ENCODE data around the gene PDCD2L. TPM values are rescaled to one million over a fixed set of nuclear protein-coding genes. Genes with fewer than 3 reads are reported as not detected.

The PDCD2L gene
- total and polyA plus RNA-seq, 8 donors = 4.2 to 11.2 (median 6.6) TPM

DNA sequence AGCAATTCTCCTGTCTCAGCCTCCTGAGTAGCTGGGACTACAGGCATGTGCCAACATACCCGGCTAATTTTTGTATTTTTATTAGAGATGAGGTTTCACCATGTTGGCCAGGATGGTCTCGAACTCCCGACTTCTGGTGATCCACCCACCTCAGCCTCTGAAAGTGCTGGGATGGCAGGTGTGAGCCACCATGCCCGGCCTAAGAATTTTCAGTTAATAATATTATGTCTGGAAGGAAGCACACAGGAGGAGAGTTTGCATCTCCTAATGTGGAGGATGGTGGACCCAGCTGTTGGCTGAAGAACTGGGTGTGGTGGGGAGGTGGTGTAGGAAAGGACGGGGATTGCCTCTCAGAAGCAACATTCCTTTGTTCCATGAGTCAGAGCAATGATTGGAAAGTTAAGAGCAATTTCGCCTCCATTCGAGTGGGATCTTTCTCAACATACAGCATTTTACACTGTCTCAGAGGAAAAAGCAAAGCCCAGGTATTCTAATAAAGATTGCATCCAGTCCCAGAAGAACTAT, 11.9 kb downstream of the PDCD2L start:
- DNase-seq (no peak), ATAC-seq (no peak), FAIRE-seq (no peak)
- Histone ChIP-seq H3K9me3 (no peaks in the 10 kb centered on the region), H3K4me1 (no peaks in the 10 kb centered on the region), H3K27ac (no peak overlapping the region), H3K36me3 (peaks cover 0 to 25% (median 0%) of the 10 kb centered on the region in 3 donors), H3K27me3 (no peaks in the 10 kb centered on the region), H3K4me3 (no peak overlapping the region)
- intact Hi-C loops (cut with DNase I) = no loop called here
- 92 to 97% methylated on average over 7 of the region's 7 CpGs for WGBS, 2 donors
- TF ChIP-seq, protein P1, sequence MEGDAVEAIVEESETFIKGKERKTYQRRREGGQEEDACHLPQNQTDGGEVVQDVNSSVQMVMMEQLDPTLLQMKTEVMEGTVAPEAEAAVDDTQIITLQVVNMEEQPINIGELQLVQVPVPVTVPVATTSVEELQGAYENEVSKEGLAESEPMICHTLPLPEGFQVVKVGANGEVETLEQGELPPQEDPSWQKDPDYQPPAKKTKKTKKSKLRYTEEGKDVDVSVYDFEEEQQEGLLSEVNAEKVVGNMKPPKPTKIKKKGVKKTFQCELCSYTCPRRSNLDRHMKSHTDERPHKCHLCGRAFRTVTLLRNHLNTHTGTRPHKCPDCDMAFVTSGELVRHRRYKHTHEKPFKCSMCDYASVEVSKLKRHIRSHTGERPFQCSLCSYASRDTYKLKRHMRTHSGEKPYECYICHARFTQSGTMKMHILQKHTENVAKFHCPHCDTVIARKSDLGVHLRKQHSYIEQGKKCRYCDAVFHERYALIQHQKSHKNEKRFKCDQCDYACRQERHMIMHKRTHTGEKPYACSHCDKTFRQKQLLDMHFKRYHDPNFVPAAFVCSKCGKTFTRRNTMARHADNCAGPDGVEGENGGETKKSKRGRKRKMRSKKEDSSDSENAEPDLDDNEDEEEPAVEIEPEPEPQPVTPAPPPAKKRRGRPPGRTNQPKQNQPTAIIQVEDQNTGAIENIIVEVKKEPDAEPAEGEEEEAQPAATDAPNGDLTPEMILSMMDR (IDR thresholded peaks at IDR 0.05) = no peak

DNA sequence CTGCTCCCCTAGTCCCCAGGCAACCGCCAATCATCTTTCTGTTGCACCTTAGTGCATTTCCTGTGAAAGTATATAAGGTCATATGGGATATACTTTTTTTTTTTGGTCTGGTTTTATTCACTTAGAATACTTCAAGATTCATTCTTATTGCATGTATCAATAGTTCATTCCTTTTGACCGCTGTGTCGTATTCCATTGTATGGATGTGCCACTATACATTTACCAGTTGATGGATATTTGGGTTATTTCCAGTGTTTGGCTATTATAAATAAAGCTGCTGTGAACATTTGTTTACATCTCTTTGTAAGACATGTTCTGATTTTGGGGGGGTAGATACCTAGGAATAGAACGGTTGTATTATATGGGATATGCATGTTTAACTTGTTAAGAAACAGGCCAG, 14.1 kb downstream of the PDCD2L start:
- FAIRE-seq (no peak), DNase-seq (no peak), ATAC-seq (no peak)
- Histone ChIP-seq H3K9me3 (no peaks in the 10 kb centered on the region), H3K27me3 (no peaks in the 10 kb centered on the region), H3K36me3 (peaks cover 0 to 25% (median 0%) of the 10 kb centered on the region in 3 donors), H3K27ac (no peak overlapping the region), H3K4me1 (no peaks in the 10 kb centered on the region), H3K4me3 (no peak overlapping the region)
- intact Hi-C loops (cut with DNase I) = no loop called here
- TF ChIP-seq, protein P1 (IDR thresholded peaks at IDR 0.05) = no peak
- WGBS, 2 donors = 97 to 98% methylated on average over 4 of the region's 4 CpGs

DNA sequence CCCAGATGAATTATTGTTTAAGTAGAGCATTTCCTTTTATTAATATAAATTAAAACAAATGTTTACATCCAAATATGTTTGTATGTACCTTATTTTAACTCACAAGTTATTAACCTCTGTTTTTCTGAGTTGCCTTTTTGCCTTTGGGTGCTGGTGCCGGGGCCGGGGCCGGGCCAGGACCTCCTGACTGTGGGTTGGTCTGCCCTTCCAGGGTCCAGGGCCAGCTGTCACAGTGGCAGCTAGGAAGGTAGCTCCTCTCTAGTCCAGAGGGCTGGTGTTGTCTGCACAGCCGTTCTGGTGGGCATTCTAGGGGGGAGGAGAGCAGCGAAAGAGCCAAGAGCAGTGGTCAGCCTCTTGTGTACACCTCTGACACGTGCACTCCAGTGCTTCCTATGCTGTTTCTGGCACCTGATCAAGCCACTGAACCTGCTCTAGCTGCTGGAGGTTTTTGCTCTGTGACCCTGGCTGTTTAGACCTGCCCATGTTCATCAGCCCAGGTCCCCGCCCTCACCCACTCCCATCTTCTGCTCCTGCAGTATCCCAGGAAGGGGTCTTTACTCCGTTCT, 22.0 kb downstream of the PDCD2L start:
- DNase-seq = no peak
- Histone ChIP-seq H3K4me1 (peaks cover 11 to 25% (median 18%) of the 10 kb centered on the region in 3 donors), H3K36me3 (no peaks in the 10 kb centered on the region), H3K27me3 (no peaks in the 10 kb centered on the region), H3K4me3 (no peak overlapping the region), H3K9me3 (no peaks in the 10 kb centered on the region), H3K27ac (no peak overlapping the region)
- TF ChIP-seq, protein P1 (IDR thresholded peaks at IDR 0.05) = no peak
- FAIRE-seq = no peak
- 86 to 89% methylated on average over 8 of the region's 8 CpGs for WGBS, 2 donors
- no peak for ATAC-seq
- intact Hi-C loops (cut with DNase I) = no loop called here

DNA sequence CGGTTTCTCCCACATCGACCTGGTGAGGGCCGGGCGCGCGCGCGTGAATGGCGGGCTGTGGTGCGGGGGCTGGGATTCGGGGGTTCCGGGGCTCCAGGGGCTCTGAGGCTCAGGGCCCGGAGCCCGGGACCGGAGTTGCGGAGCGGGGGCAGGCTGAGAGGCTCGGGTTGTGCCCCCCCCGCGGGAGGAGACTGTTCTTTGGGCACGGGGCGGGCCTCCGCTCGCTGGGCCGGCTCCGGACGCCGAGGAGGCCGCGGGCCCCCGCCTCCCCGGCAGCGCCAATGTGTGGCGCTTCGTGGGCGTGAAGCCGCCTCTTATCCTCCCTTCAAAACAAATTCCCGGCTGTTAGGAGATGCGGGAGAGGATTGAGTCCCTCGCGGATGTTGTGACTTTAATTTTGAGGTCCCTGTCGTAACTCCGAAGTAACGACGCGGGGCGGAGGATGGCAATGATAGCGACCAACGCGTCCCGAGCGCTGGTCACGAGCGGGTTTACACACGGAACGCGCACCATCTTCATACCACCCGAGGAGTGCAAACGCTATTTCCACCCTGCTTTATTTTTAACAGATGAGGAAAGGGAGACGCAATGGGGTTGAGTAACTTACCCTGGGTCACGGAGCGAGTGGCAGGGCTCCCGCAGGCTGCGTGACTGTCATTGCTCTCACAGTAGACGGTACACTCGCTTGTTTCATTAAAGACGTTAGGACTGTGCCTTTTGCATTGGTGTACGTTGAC, 24.5 kb downstream of the PDCD2L start:
- TF ChIP-seq, protein P1 (IDR thresholded peaks at IDR 0.05) = no peak
- H3K4me3 ChIP-seq = peak overlapping the region; percentile 88 to 94 (median 90)
- WGBS, 2 donors = 0 to 1% methylated on average over 49 to 68 of the region's 68 CpGs
- intact Hi-C loops (cut with DNase I) = no loop called here
- H3K9me3 ChIP-seq = no peaks in the 10 kb centered on the region
- H3K27ac ChIP-seq = peak overlapping the region; percentile 54 to 75 (median 64)
- H3K4me1 ChIP-seq = peaks cover 22 to 25% (median 24%) of the 10 kb centered on the region in 3 donors
- no peaks in the 10 kb centered on the region for H3K27me3 ChIP-seq
- H3K36me3 ChIP-seq = no peaks in the 10 kb centered on the region
- FAIRE-seq (no peak), DNase-seq (no peak), ATAC-seq (peak; percentile 72 to 79 (median 75))

DNA sequence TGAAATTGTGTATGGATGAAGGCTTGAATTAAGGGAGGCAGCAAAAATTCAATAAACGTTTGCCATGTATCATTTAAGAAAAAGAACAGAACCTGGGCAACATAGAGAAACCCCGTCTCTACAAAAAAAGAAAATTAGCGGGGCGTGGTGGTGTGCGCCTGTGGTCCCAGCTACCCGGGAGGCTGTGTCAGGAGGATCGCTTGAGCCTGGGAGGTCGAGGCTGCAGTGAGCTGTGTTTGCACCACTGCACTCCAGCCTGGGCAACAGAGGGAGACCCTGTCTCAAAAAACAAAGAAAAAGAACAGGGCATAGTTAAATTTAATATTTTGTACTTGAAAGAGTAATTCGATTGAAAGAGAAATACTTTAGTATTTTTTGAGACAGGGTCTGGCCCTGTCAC, 25.4 kb downstream of the PDCD2L start:
- Histone ChIP-seq H3K27me3 (no peaks in the 10 kb centered on the region), H3K27ac (no peak overlapping the region), H3K4me3 (peak overlapping the region in 2 of 4 donors; percentile 88 to 94), H3K36me3 (no peaks in the 10 kb centered on the region), H3K9me3 (no peaks in the 10 kb centered on the region), H3K4me1 (peaks cover 22 to 25% (median 24%) of the 10 kb centered on the region in 3 donors)
- 69 to 73% methylated on average over 9 of the region's 9 CpGs for WGBS, 2 donors
- FAIRE-seq (no peak), ATAC-seq (no peak), DNase-seq (no peak)
- TF ChIP-seq, protein P1 (IDR thresholded peaks at IDR 0.05) = no peak
- intact Hi-C loops (cut with DNase I) = no loop called here
